RKO (cell line): ENCODE measurements around the gene THEMIS.
"Not testable (repeated sequence)": the region's sequence is repeated elsewhere in the genome, so short reads cannot be mapped to it uniquely, and the experiment has no call there.

Experiments used
- DNase-seq: peaks from one replicate; pipeline ENCODE4 v3.0.0-alpha.2; 2016; ENCODE audit warnings: low spot score

The THEMIS gene

DNA sequence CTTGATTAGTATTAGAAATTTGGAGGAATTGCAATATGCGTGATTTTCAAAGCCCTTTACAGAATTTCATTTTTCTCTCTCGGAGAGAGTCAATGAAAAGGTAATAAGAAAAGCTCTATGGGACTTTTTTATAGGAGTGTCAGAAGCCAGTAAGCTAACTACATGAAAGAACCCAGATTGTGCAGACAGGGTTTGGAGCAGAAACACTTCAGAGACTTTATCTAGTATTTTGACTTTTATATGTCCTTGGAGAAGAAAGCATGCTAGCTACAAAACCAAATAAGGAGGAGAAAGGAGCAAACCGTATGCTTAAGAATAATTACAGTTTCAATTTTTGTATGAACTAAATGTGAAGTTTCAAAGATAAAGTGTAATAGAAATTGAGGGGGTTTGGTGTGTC lies 182.2 kb downstream of the THEMIS start:
- no peak for DNase-seq

- no peak for DNase-seq
These were observed 183.5 kb downstream of the THEMIS start for GRCh38 chr6:127717384-127717783.

- DNase-seq, result no peak
These were observed 184.4 kb downstream of the THEMIS start for GRCh38 chr6:127716465-127716864.

DNA sequence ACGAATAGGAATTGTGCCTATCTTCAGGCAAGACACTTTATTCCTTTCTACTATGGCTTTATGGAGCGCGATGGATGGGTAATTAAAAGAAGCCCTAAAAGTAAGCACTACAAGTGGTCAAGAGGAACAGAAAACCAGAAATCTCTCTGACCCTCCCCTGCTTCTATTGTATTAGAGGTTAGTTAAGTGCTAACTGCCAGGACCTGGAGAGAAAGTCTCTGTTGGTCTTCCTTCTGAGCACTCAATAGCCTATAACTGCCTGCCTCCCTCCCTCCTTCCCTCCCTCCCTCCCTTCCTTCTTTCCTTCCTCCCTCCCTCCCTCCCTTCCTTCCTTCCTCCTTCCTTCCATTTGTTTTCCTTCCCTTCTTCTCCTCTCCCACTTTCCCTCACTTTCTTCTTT lies 190.2 kb downstream of the THEMIS start:
- no peak for DNase-seq

GRCh38 chr6:127706216-127706615 lies 194.6 kb downstream of the THEMIS start:
- DNase-seq, result no peak

GRCh38 chr6:127695108-127695507 lies 205.8 kb downstream of the THEMIS start:
- DNase-seq, result no peak

- no peak for DNase-seq
These were observed 209.7 kb downstream of the THEMIS start for GRCh38 chr6:127691146-127691545.

- DNase-seq, result no peak
These were observed 210.3 kb downstream of the THEMIS start for GRCh38 chr6:127690588-127690987.

- DNase-seq, result peak; percentile 65
These were observed 210.8 kb downstream of the THEMIS start for GRCh38 chr6:127690092-127690491.

DNA sequence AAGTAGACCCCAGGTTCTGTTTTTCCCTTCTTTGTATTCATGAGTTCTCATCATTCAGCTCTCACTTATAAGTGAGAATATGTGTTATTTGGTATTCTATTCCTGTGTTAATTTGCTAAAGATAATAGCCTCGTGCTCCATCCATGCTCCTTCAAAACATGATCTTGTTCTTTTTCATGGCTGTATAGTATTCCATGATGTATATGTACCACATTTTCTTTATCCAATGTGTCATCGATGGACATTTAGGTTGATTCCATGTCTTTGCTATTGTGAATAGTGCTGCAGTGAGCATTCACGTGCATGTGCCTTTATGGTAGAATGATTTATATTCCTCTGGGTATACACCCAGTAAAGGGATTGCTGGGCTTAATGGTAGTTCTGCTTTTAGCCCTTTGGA lies 213.4 kb downstream of the THEMIS start:
- DNase-seq, result not testable (repeated sequence)

DNA sequence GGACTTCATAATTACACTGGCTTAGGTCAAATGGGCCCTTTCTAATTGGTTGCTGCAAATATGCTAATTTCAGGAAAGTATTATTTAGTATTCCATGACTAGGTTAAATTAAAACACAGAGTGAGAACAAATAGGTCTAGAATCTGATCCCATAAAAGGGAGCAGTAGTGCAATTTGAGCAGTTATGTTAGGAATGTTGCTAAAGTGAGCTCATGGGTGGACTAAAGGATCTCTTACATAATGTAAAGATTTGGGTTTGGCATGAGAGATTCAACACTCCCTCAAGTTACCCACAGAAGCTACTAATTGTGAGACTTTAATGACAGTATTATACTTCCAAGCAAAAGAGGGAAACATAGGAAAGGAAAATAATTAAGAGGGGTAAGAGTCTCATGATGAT lies 214.8 kb downstream of the THEMIS start:
- no peak for DNase-seq

DNA sequence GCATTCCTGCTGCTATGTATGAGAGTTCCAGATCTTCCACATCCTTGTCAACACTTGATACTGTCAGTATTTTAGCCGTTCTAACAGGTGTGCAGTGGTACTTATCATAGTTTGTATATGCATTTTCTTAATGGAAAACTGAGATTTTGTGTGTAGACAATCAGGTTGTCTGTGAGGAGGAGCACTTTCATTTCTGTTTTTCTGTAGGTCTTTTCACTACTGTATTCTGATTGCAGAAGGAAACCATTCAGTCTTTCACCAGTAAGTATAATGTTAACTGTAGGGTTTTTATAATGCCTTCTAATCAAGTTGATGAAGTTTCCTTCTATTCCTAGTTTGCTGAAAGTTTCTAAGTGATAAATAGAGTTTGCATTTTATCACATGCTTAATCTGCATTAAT lies 216.4 kb downstream of the THEMIS start:
- DNase-seq, result no peak
